ENCODE data around the gene F2RL3.

DNA sequence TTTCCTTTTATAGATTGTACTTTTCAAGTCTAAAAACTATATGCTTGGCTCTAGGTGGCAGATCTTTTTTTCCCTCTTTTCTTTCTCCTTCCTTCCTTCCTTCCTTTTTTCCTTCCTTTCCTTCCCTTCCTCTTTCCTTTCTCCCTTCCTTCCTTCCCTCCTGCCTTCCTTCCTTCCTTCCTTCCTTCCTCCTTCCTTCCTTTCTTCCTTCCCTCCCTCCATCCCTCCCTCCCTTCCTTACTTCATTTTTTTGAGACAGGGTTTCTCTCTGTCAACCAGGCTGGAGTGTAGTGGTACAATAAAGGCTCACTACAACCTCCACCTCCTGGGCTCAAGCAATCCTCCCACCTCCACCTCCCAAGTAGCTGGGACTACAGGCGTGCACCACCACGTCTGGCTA, 48.1 kb downstream of the F2RL3 start:
- TF ChIP-seq, protein P1, sequence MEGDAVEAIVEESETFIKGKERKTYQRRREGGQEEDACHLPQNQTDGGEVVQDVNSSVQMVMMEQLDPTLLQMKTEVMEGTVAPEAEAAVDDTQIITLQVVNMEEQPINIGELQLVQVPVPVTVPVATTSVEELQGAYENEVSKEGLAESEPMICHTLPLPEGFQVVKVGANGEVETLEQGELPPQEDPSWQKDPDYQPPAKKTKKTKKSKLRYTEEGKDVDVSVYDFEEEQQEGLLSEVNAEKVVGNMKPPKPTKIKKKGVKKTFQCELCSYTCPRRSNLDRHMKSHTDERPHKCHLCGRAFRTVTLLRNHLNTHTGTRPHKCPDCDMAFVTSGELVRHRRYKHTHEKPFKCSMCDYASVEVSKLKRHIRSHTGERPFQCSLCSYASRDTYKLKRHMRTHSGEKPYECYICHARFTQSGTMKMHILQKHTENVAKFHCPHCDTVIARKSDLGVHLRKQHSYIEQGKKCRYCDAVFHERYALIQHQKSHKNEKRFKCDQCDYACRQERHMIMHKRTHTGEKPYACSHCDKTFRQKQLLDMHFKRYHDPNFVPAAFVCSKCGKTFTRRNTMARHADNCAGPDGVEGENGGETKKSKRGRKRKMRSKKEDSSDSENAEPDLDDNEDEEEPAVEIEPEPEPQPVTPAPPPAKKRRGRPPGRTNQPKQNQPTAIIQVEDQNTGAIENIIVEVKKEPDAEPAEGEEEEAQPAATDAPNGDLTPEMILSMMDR (IDR thresholded peaks at IDR 0.05 in 4 of 5, conservative IDR thresholded peaks at IDR 0.05 in 1 of 5), result no peak
- no peak for TF ChIP-seq POLR2A (IDR thresholded peaks at IDR 0.05)
